GM13976 (cell line): ENCODE results near the gene FBLN5.

Experiments
- DNase-seq: peaks from one replicate; pipeline ENCODE4 v3.0.0; 2012; ENCODE audit warnings: low spot score
- in situ Hi-C: fragments of 300-500 bp; cut with MboI; formaldehyde crosslinking; loops from one replicate; pipeline ENCODE4 v1.12.0; 2022; ENCODE audit warnings: low sequenced_read_pairs, mixed read lengths, inconsistent platforms; ENCODE audit not compliant: unreplicated experiment
- TF ChIP-seq, protein P1 (sequence below): IDR thresholded peaks from 2 replicates; pipeline ENCODE4 v1.5.1; 2012; ENCODE audit warnings: borderline replicate concordance, mild to moderate bottlenecking; ENCODE audit not compliant: insufficient read depth; ENCODE audit errors: extremely low read depth, missing control alignments, control extremely low read depth

The FBLN5 gene

GRCh38 chr14:91870001-91870400, 77.5 kb downstream of the FBLN5 start:
- DNase-seq = no peak
- in situ Hi-C loops = loop anchor here (25.0 kb wide), 1 partner anchor 208 kb away; no protein-coding TSS in a partner anchor

DNA sequence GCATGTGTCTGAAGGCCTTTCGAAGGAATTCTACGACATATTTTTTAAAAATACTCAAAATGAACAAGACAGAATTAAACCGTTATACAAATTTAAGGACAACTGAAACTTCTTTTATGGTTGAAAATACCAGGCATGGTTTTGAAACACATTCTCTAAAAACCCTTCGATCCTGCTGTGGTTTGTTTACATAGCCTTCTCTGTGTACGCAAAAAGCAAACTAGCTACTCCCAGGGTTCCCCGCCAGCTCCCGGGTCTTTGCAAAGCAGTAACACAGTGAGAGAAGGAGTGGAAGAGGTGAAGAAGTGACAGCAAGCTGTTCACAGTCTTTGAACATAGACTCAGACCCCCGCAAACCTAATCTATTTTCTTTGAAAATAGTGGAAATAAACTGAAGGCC, 77.9 kb downstream of the FBLN5 start:
- TF ChIP-seq, protein P1, sequence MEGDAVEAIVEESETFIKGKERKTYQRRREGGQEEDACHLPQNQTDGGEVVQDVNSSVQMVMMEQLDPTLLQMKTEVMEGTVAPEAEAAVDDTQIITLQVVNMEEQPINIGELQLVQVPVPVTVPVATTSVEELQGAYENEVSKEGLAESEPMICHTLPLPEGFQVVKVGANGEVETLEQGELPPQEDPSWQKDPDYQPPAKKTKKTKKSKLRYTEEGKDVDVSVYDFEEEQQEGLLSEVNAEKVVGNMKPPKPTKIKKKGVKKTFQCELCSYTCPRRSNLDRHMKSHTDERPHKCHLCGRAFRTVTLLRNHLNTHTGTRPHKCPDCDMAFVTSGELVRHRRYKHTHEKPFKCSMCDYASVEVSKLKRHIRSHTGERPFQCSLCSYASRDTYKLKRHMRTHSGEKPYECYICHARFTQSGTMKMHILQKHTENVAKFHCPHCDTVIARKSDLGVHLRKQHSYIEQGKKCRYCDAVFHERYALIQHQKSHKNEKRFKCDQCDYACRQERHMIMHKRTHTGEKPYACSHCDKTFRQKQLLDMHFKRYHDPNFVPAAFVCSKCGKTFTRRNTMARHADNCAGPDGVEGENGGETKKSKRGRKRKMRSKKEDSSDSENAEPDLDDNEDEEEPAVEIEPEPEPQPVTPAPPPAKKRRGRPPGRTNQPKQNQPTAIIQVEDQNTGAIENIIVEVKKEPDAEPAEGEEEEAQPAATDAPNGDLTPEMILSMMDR = no peak
- no peak for DNase-seq
- in situ Hi-C loops = loop anchor here (25.0 kb wide), 1 partner anchor 207 kb away; no protein-coding TSS in a partner anchor

More at GRCh38 chr14:91870001-91870400, 77.5 kb downstream of the FBLN5 start:
- TF ChIP-seq, protein P1 = no peak

- TF ChIP-seq, protein P1 = no peak
- in situ Hi-C loops = loop anchor here (25.0 kb wide), 1 partner anchor 205 kb away; no protein-coding TSS in a partner anchor
These were observed 80.0 kb downstream of the FBLN5 start, which contains the start of gene TC2N for GRCh38 chr14:91867316-91867988. Gene TC2N, minus strand, starts transcription at chr14:91867536. Its CDS starts 53,767 bp downstream, at chr14:91813769.

GRCh38 chr14:91866511-91867295, 80.8 kb downstream of the FBLN5 start:
- TF ChIP-seq, protein P1 = no peak
- no peak for DNase-seq
- in situ Hi-C loops = loop anchor here (25.0 kb wide), 1 partner anchor 204 kb away; no protein-coding TSS in a partner anchor

More at GRCh38 chr14:91867316-91867988, 80.0 kb downstream of the FBLN5 start, which contains the start of gene TC2N:
- DNase-seq = no peak

DNA sequence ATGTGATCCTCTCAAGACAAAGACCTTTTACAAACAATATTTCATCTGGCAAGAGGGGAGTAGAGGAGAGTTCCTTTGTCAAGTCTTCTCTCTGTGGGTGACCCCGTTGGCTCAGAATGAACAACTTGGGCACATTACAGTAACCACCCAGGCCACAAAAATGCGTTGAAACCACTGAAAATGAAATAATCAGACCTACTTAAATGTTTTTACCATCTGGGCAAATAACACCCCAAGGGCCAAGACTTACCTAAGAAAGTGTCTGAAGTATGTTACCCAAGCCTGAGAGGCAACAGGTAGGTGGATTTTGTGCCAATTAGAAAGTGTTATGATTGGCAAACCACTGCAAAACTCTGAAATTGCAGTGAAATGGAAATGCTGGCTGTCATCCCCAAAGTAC, 81.4 kb downstream of the FBLN5 start:
- in situ Hi-C loops = loop anchor here (25.0 kb wide), 1 partner anchor 204 kb away; no protein-coding TSS in a partner anchor
- no peak for DNase-seq
- TF ChIP-seq, protein P1 = no peak

- in situ Hi-C loops = loop anchor here (25.0 kb wide), 1 partner anchor 200 kb away; no protein-coding TSS in a partner anchor
- DNase-seq = no peak
- TF ChIP-seq, protein P1 = no peak
These were observed 85.1 kb downstream of the FBLN5 start for GRCh38 chr14:91862417-91862816.
